Transverse colon (tissue), 4 donors: ENCODE data around the gene BRPF3. TPM values are rescaled to one million over a fixed set of nuclear protein-coding genes. Genes with fewer than 3 reads are reported as not detected.

Experiments
- DNase-seq: peaks from one replicate; pipeline ENCODE4 v3.0.0-alpha.2; 2019
- H3K27ac ChIP-seq, 4 donors: fragments of 200-600 bp; sonication (generic); 2 replicates each; pipeline ENCODE4 v1.5.1; 2016 to 2018; ENCODE audit warnings: inconsistent platforms in 4 of 4
- H3K27me3 ChIP-seq: fragments of 200-600 bp; sonication (generic); 2 replicates; pipeline ENCODE4 v1.5.1; 2017; ENCODE audit warnings: inconsistent platforms
- H3K36me3 ChIP-seq, 4 donors: fragments of 200-600 bp; sonication (generic); 2 replicates each; pipeline ENCODE4 v1.5.1; 2017 to 2019; ENCODE audit warnings: inconsistent platforms in 4 of 4
- H3K4me1 ChIP-seq, 4 donors: fragments of 200-600 bp; sonication (generic); 2 replicates each; pipeline ENCODE4 v1.5.1; 2017 to 2020; ENCODE audit warnings: inconsistent platforms in 4 of 4
- H3K4me3 ChIP-seq, 4 donors: fragments of 200-600 bp; sonication (generic); 1 replicate in 1 of 4; 2 replicates in 3 of 4; pipeline versions ENCODE4 v1.5.1 to v1.6.1; 2017 to 2019; ENCODE audit warnings: inconsistent platforms in 4 of 4
- H3K9me3 ChIP-seq, 2 donors: fragments of 200-600 bp; sonication (generic); 2 replicates each; pipeline ENCODE4 v1.5.1; 2017 to 2019; ENCODE audit warnings: inconsistent platforms in 2 of 2
- CTCF ChIP-seq, 5 experiments: fragments of 200-600 bp in 3 of 5; fragments of 450-650 bp in 2 of 5; sonication (generic) in 3 of 5; IDR thresholded peaks; 1 replicate in 2 of 5; 2 replicates in 3 of 5; pipeline ENCODE4 v1.5.1; 2016 to 2017; ENCODE audit warnings: antibody characterized with exemption in 5 of 5, inconsistent platforms in 3 of 5, mild to moderate bottlenecking in 2 of 5, moderate library complexity in 1 of 5
- EP300 ChIP-seq: sonication (generic); formaldehyde crosslinking; IDR thresholded peaks from one replicate; pipeline ENCODE4 v1.6.1; 2017; ENCODE audit warnings: antibody characterized with exemption, low read depth
- POLR2A ChIP-seq: fragments of 450-650 bp; IDR thresholded peaks from one replicate; pipeline ENCODE4 v1.6.1; 2016; ENCODE audit warnings: antibody characterized with exemption, mild to moderate bottlenecking, moderate library complexity
- POLR2AphosphoS5 ChIP-seq, 3 donors: sonication (generic); formaldehyde crosslinking; IDR thresholded peaks; one replicate each; pipeline ENCODE4 v1.6.1; 2016; ENCODE audit warnings: antibody characterized with exemption in 3 of 3
- WGBS, 2 donors: methylation state at CpG; one replicate each; pipeline ENCODE4 v1.1.5; 2018; ENCODE audit warnings: low coverage in 1 of 2; 5-methylcytosine and 5-hydroxymethylcytosine counted together
- in situ Hi-C, 4 donors: fragments of 200-750 bp; cut with MboI; loops; one replicate each; pipeline versions ENCODE4 v1.15.0 to v1.15.1; 2017; ENCODE audit warnings: low sequenced_read_pairs in 3 of 4, low pct_ligation_motif_present in 1 of 4, low pct_unique_long_range_greater_than_20kb in 1 of 4
- intact Hi-C: fragments of 100-400 bp; cut with DNase I; formaldehyde crosslinking; loops from one replicate; pipeline ENCODE4 v1.15.1; 2023; ENCODE audit warnings: low total_unique reads
- total RNA-seq, 4 donors: library from RNA; depleted of rRNA; stranded (reverse); fragments of >200 nt; gene quantifications; one replicate each; pipeline ENCODE4 v1.1.0, GENCODE V29; 2016

The BRPF3 gene
- total RNA-seq, 4 donors from 2014 or later: 74.8 to 209 (median 90.6) TPM

- in situ Hi-C loops (no loop called here), intact Hi-C loops (no loop called here)
- H3K27me3 ChIP-seq: peaks cover 14% of the 10 kb centered on the region
- H3K9me3 ChIP-seq: peaks cover 0 to 9% of the 10 kb centered on the region in 2 donors
- no peak for DNase-seq
- no peak overlapping the region for H3K27ac ChIP-seq
- no peak for TF ChIP-seq POLR2A
- no peak for TF ChIP-seq EP300
- TF ChIP-seq CTCF (IDR thresholded peaks at IDR 0.05): no peak
- TF ChIP-seq POLR2AphosphoS5 (IDR thresholded peaks at IDR 0.05): no peak
- H3K4me1 ChIP-seq: peaks cover 0 to 6% (median 0%) of the 10 kb centered on the region in 4 donors
- 80 to 92% methylated on average over 1 to 13 of the region's 13 CpGs for WGBS, 2 donors
- no peak overlapping the region for H3K4me3 ChIP-seq
- no peaks in the 10 kb centered on the region for H3K36me3 ChIP-seq
Measured at GRCh38 chr6:36266913-36267644, 70.5 kb downstream of the BRPF3 start.

GRCh38 chr6:36267731-36268477, 71.4 kb downstream of the BRPF3 start:
- Histone ChIP-seq H3K27ac (no peak overlapping the region), H3K9me3 (peaks cover 0 to 9% of the 10 kb centered on the region in 2 donors), H3K36me3 (no peaks in the 10 kb centered on the region), H3K4me1 (peaks cover 0 to 6% (median 0%) of the 10 kb centered on the region in 4 donors), H3K27me3 (peaks cover 14% of the 10 kb centered on the region), H3K4me3 (no peak overlapping the region)
- in situ Hi-C loops (no loop called here), intact Hi-C loops (no loop called here)
- DNase-seq: no peak
- TF ChIP-seq POLR2A (no peak), POLR2AphosphoS5 (IDR thresholded peaks at IDR 0.05) (no peak), EP300 (no peak), CTCF (IDR thresholded peaks at IDR 0.05) (no peak)
- WGBS, 2 donors: 86 to 100% methylated on average over 1 to 4 of the region's 4 CpGs

GRCh38 chr6:36268478-36269275, 72.1 kb downstream of the BRPF3 start:
- Histone ChIP-seq H3K27me3 (peaks cover 14% of the 10 kb centered on the region), H3K9me3 (peaks cover 0 to 9% of the 10 kb centered on the region in 2 donors), H3K4me3 (no peak overlapping the region), H3K4me1 (peaks cover 0 to 6% (median 0%) of the 10 kb centered on the region in 4 donors), H3K27ac (no peak overlapping the region), H3K36me3 (no peaks in the 10 kb centered on the region)
- intact Hi-C loops (no loop called here), in situ Hi-C loops (no loop called here)
- peak; percentile 26 for DNase-seq
- WGBS, 2 donors: 46 to 56% methylated on average over 6 to 12 of the region's 12 CpGs
- TF ChIP-seq POLR2A (no peak), EP300 (no peak), POLR2AphosphoS5 (IDR thresholded peaks at IDR 0.05) (no peak), CTCF (IDR thresholded peaks at IDR 0.05) (no peak)
